IMR-90 (cell line): Measurements from ENCODE around the gene MCM6. TPM values are rescaled to one million over a fixed set of nuclear protein-coding genes. Genes with fewer than 3 reads are reported as not detected.
A peak's percentile ranks its signal among the peaks of the same experiment; 100 is the strongest.

Experiments used
- ATAC-seq: fragments of 200-7000 bp; cut with Tn5 transposase; 2 replicates; pipeline ENCODE4 v1.9.1; 2020; ENCODE audit warnings: low read depth, mild to moderate bottlenecking, moderate library complexity
- BruUV-seq: library from RNA; stranded (reverse); fragments of 400-500 nt; replicated peaks from 2 replicates; lab custom pipeline; 2021; lab: Mats Ljungman, UMichigan
- CTCF ChIA-PET: fragments of 300-600 bp; formaldehyde crosslinking; extraction: SDS; loops from one replicate; lab custom pipeline; 2021; ENCODE audit warnings: antibody characterized with exemption; lab: Yijun Ruan, JAX
- POLR2A ChIA-PET: fragments of 300-600 bp; sonication (Branson Sonifier 250); formaldehyde crosslinking; loops from one replicate; lab custom pipeline; 2022; ENCODE audit warnings: antibody characterized with exemption; ENCODE audit not compliant: unreplicated experiment; lab: Charles Lee
- DNase-seq: peaks from one replicate; pipeline ENCODE4 v3.0.0; 2013
- H2AFZ ChIP-seq: replicated peaks from 2 replicates; pipeline ENCODE3; 2013; ENCODE audit warnings: low read length, mild to moderate bottlenecking; ENCODE audit not compliant: poor library complexity
- H2AK5ac ChIP-seq: 2 replicates; pipeline ENCODE4 v1.6.1; 2013; ENCODE audit warnings: low read depth, low read length, inconsistent platforms
- H2AK9ac ChIP-seq: replicated peaks from 2 replicates; pipeline ENCODE3; 2013; ENCODE audit warnings: mild to moderate bottlenecking, low read depth, low read length, moderate library complexity; ENCODE audit not compliant: poor library complexity
- H2BK120ac ChIP-seq: 2 replicates; pipeline ENCODE4 v1.6.1; 2013; ENCODE audit warnings: low read depth, low read length, inconsistent platforms
- H2BK15ac ChIP-seq: 3 replicates; pipeline ENCODE4 v1.6.1; 2013; ENCODE audit warnings: low read depth, low read length, inconsistent platforms
- H2BK20ac ChIP-seq: 2 replicates; pipeline ENCODE4 v1.6.1; 2013; ENCODE audit warnings: low read depth, mild to moderate bottlenecking, inconsistent platforms, low read length, moderate library complexity
- H2BK5ac ChIP-seq: 2 replicates; pipeline ENCODE4 v1.6.1; 2013; ENCODE audit warnings: mild to moderate bottlenecking, low read depth, low read length, inconsistent platforms; ENCODE audit not compliant: poor library complexity, severe bottlenecking
- H3K14ac ChIP-seq: replicated peaks from 2 replicates; pipeline ENCODE4 v1.6.1; 2013; ENCODE audit warnings: low read depth, low read length, inconsistent platforms
- H3K18ac ChIP-seq: 2 replicates; pipeline ENCODE4 v1.6.1; 2013; ENCODE audit warnings: low read depth, low read length, control low read depth
- H3K23ac ChIP-seq: 2 replicates; pipeline ENCODE4 v1.6.1; 2013; ENCODE audit warnings: low read depth, low read length, inconsistent platforms
- H3K27ac ChIP-seq: 2 replicates; pipeline ENCODE4 v1.5.1; 2013; ENCODE audit warnings: mild to moderate bottlenecking, control low read depth, low read length; ENCODE audit not compliant: insufficient read depth
- H3K27me3 ChIP-seq: 2 replicates; pipeline ENCODE4 v1.6.1; 2013; ENCODE audit warnings: low read length; ENCODE audit not compliant: control insufficient read depth, insufficient read depth
- H3K36me3 ChIP-seq: 2 replicates; pipeline ENCODE4 v1.6.1; 2013; ENCODE audit warnings: low read length, mixed read lengths; ENCODE audit not compliant: control insufficient read depth, insufficient read depth
- H3K4ac ChIP-seq: 2 replicates; pipeline ENCODE4 v1.6.1; 2013; ENCODE audit warnings: low read depth, low read length, inconsistent platforms
- H3K4me1 ChIP-seq: 2 replicates; pipeline ENCODE4 v1.6.1; 2013; ENCODE audit warnings: low read length, mixed read lengths; ENCODE audit not compliant: control insufficient read depth, insufficient read depth
- H3K4me2 ChIP-seq: 2 replicates; pipeline ENCODE4 v1.6.1; 2013; ENCODE audit warnings: low read depth, mild to moderate bottlenecking, control low read depth, low read length, moderate library complexity
- H3K4me3 ChIP-seq: 2 replicates; pipeline ENCODE4 v1.5.1; 2013; ENCODE audit warnings: low read depth, mild to moderate bottlenecking, control low read depth, low read length, moderate library complexity; ENCODE audit not compliant: insufficient read depth
- H3K56ac ChIP-seq: 2 replicates; pipeline ENCODE4 v1.6.1; 2013; ENCODE audit warnings: low read length, inconsistent platforms; ENCODE audit not compliant: insufficient read depth; ENCODE audit errors: extremely low read depth
- H3K79me1 ChIP-seq, 2 experiments: 2 replicates each; pipeline ENCODE4 v1.6.1; 2013; ENCODE audit warnings: low read length in 2 of 2, inconsistent platforms in 1 of 2, low read depth in 1 of 2
- H3K9ac ChIP-seq: 2 replicates; pipeline ENCODE4 v1.6.1; 2013; ENCODE audit warnings: low read depth, low read length, control low read depth
- H3K9me1 ChIP-seq: 2 replicates; pipeline ENCODE4 v1.6.1; 2013; ENCODE audit warnings: low read length, inconsistent platforms; ENCODE audit not compliant: insufficient read depth
- H3K9me3 ChIP-seq: 2 replicates; pipeline ENCODE4 v1.6.1; 2013; ENCODE audit warnings: low read length; ENCODE audit not compliant: control insufficient read depth, insufficient read depth
- H4K20me1 ChIP-seq: 2 replicates; pipeline ENCODE4 v1.6.1; 2013; ENCODE audit warnings: low read length, inconsistent platforms; ENCODE audit not compliant: insufficient read depth
- H4K5ac ChIP-seq: 2 replicates; pipeline ENCODE4 v1.6.1; 2013; ENCODE audit warnings: mild to moderate bottlenecking, low read depth, low read length, control low read depth
- H4K8ac ChIP-seq, 2 experiments: 2 replicates each; pipeline ENCODE4 v1.6.1; 2013; ENCODE audit warnings: low read depth in 2 of 2, low read length in 2 of 2, control low read depth in 1 of 2, inconsistent platforms in 1 of 2
- H4K91ac ChIP-seq: 2 replicates; pipeline ENCODE4 v1.6.1; 2013; ENCODE audit warnings: low read depth, low read length, inconsistent platforms; ENCODE audit not compliant: insufficient read depth
- BHLHE40 ChIP-seq: fragments of 150-350 bp; IDR thresholded peaks from 2 replicates; pipeline ENCODE4 v1.6.1; 2016; ENCODE audit warnings: mild to moderate bottlenecking, low read depth, low read length
- CEBPB ChIP-seq: IDR thresholded peaks from 2 replicates; pipeline ENCODE4 v1.6.1; 2012; ENCODE audit warnings: low read depth, low read length, improper control_type of control experiment
- MAZ ChIP-seq: IDR thresholded peaks from 2 replicates; pipeline ENCODE4 v1.6.1; 2012; ENCODE audit warnings: low read depth, mild to moderate bottlenecking, low read length, improper control_type of control experiment, moderate library complexity, borderline replicate concordance
- RAD21 ChIP-seq: IDR thresholded peaks from 2 replicates; pipeline ENCODE4 v1.6.1; 2012; ENCODE audit warnings: low read length, improper control_type of control experiment
- RCOR1 ChIP-seq: IDR thresholded peaks from 2 replicates; pipeline ENCODE4 v1.6.1; 2012; ENCODE audit warnings: mild to moderate bottlenecking, low read length, improper control_type of control experiment; ENCODE audit not compliant: insufficient replicate concordance
- SMC3 ChIP-seq: fragments of 150-350 bp; IDR thresholded peaks from 2 replicates; pipeline ENCODE4 v1.6.1; 2016; ENCODE audit warnings: low read depth, mild to moderate bottlenecking, antibody characterized with exemption, low read length, moderate library complexity
- WGBS, 2 experiments: methylation state at CpG; one replicate each; pipeline versions ENCODE4 v1.1.5 to v1.1.7; 2013; ENCODE audit warnings: missing lambda C conversion rate in 2 of 2; ENCODE audit not compliant: insufficient read length in 1 of 2; ENCODE audit errors: extremely low coverage in 2 of 2; 5-methylcytosine and 5-hydroxymethylcytosine counted together
- dilution Hi-C: fragments of 300-500 bp; cut with HindIII; formaldehyde crosslinking; loops from one replicate; pipeline ENCODE4 v1.14.3; 2018; ENCODE audit warnings: low sequenced_read_pairs; ENCODE audit not compliant: unreplicated experiment
- in situ Hi-C: fragments of 300-500 bp; cut with MboI; formaldehyde crosslinking; loops from 3 replicates; pipeline ENCODE4 v1.14.3; 2019; ENCODE audit warnings: low sequenced_read_pairs, inconsistent platforms, mixed read lengths
- intact Hi-C: fragments of 100-400 bp; cut with micrococcal nuclease; formaldehyde crosslinking; loops from 2 replicates; pipeline ENCODE4 v1.10.0; 2022
- polyA plus RNA-seq, 3 experiments: library from polyadenylated mRNA; depleted of rRNA; stranded (reverse); fragments of >200 nt; gene quantifications; 2 replicates each; pipeline ENCODE4 v1.2.3, GENCODE V29; 2012; ENCODE audit warnings: low replicate concordance in 1 of 3
- total RNA-seq: library from RNA; depleted of rRNA; stranded (reverse); fragments of >200 nt; gene quantifications from 2 replicates; pipeline ENCODE4 v1.2.3, GENCODE V29; 2012
- TF ChIP-seq, protein P1 (sequence below): conservative IDR thresholded peaks from 2 replicates; pipeline ENCODE4 v1.5.1; 2012; ENCODE audit warnings: mild to moderate bottlenecking, low read depth, low read length, improper control_type of control experiment

MCM6 gene
- total and polyA plus RNA-seq, 2 of the 4 experiments (the other 2 are of a cell fraction), result 21.4 to 29.6 TPM

GRCh38 chr2:135820003-135820618, 56.1 kb downstream of the MCM6 start (continued):
- no peak for TF ChIP-seq SMC3

DNA sequence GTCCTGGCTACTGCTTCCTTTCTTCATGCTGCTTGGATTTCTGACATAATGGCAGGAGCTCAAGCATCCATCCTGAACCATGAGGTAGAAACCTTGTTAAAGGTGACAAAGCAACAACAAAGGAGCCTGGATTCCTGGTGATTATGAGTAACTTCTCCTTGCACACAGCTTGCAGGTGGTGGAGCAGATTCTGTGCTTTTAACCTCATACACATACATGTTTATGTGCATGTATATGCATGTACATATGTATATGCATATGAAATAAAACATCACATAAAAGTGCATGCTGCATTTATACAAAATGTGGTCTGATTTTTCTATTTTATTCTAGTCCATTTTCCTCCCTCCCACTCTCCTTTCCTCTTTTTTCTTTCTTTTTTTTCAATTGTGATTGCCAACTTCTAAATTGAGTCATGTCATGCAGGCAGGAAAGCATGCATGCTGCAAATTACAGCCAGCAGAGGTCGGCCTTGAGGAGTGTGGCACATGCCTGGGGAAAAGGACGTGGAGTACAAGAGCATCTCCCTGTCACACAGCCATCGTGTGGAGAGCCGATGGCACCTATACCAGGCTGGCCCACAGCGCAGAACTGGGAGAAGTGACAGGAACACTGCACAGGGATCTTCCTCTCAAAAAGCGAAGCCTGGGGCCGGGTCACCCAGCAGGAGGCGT, 57.2 kb downstream of the MCM6 start:
- Histone ChIP-seq H4K91ac (no peak overlapping the region), H3K79me1 (no peaks in the 10 kb centered on the region), H2AK5ac (no peak overlapping the region), H2AFZ (peak overlapping the region; percentile 87), H2AK9ac (no peak overlapping the region), H3K56ac (no peak overlapping the region), H3K14ac (no peak overlapping the region), H3K9me1 (no peaks in the 10 kb centered on the region), H4K20me1 (no peaks in the 10 kb centered on the region), H3K4me3 (no peak overlapping the region), H3K4ac (no peak overlapping the region), H3K9ac (no peak overlapping the region), H2BK5ac (no peak overlapping the region), H2BK15ac (no peak overlapping the region), H3K27ac (no peak overlapping the region), H3K36me3 (no peaks in the 10 kb centered on the region), H3K18ac (no peak overlapping the region), H3K9me3 (peaks cover 5% of the 10 kb centered on the region), H3K27me3 (no peaks in the 10 kb centered on the region), H4K5ac (no peak overlapping the region), H2BK120ac (peak overlapping the region; percentile 20; the same call in 1 of the 2 replicates), H2BK20ac (no peak overlapping the region), H3K23ac (no peak overlapping the region), H3K4me1 (peaks cover 6% of the 10 kb centered on the region; the same call in 1 of the 2 replicates), H3K4me2 (no peak overlapping the region), H4K8ac (no peak overlapping the region)
- dilution Hi-C loops, result no loop called here
- DNase-seq (peak; percentile 50), ATAC-seq (peak; percentile 67)
- BruUV-seq, result no TSS peak
- no peak for TF ChIP-seq CEBPB
- TF ChIP-seq SMC3, result 0 out of 2 replicates have a peak, but pooled peaks have one; percentile 13
- TF ChIP-seq BHLHE40, result peak; percentile 27; the same call in 1 of the 2 replicates
- TF ChIP-seq RAD21, result peak; percentile 17; the same call in 1 of the 2 replicates
- no peak for TF ChIP-seq MAZ
- TF ChIP-seq, protein P1, sequence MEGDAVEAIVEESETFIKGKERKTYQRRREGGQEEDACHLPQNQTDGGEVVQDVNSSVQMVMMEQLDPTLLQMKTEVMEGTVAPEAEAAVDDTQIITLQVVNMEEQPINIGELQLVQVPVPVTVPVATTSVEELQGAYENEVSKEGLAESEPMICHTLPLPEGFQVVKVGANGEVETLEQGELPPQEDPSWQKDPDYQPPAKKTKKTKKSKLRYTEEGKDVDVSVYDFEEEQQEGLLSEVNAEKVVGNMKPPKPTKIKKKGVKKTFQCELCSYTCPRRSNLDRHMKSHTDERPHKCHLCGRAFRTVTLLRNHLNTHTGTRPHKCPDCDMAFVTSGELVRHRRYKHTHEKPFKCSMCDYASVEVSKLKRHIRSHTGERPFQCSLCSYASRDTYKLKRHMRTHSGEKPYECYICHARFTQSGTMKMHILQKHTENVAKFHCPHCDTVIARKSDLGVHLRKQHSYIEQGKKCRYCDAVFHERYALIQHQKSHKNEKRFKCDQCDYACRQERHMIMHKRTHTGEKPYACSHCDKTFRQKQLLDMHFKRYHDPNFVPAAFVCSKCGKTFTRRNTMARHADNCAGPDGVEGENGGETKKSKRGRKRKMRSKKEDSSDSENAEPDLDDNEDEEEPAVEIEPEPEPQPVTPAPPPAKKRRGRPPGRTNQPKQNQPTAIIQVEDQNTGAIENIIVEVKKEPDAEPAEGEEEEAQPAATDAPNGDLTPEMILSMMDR, result peak; percentile 45
- TF ChIP-seq RCOR1, result no peak
- in situ Hi-C loops, result no loop called here
- CTCF ChIA-PET, result no interaction called here
- POLR2A ChIA-PET, result no interaction called here
- WGBS, 2 experiments, result 60% methylated on average over 1 of the region's 8 CpGs; no CpG with 5 or more reads in 1 of the 2 experiments
- intact Hi-C loops, result loop anchor here (5.0 kb wide), 1 partner anchor 558 kb away; no protein-coding TSS in a partner anchor
